SK-N-MC (cell line): ENCODE measurements around the gene TTLL12.

ENCODE experiments used
- DNase-seq: peaks from one replicate; pipeline ENCODE4 v3.0.0-alpha.2; 2011; ENCODE audit warnings: low read depth, low spot score
- H3K27ac ChIP-seq: fragments of 200-600 bp; sonication (generic); 2 replicates; pipeline ENCODE4 v1.5.1; 2016; ENCODE audit warnings: mixed run types
- H3K36me3 ChIP-seq: fragments of 200-600 bp; sonication (generic); 2 replicates; pipeline ENCODE4 v1.6.1; 2017; ENCODE audit warnings: antibody characterized with exemption, low read length, mixed read lengths; ENCODE audit not compliant: insufficient read depth
- H3K4me3 ChIP-seq: fragments of 200-600 bp; sonication (generic); 2 replicates; pipeline ENCODE4 v1.5.1; 2016
- H3K9ac ChIP-seq: fragments of 200-600 bp; sonication (generic); 2 replicates; pipeline ENCODE4 v1.8.0; 2017; ENCODE audit warnings: mixed run types, mixed read lengths; ENCODE audit not compliant: insufficient read length
- H3K9me3 ChIP-seq: fragments of 200-600 bp; sonication (generic); 2 replicates; pipeline ENCODE4 v1.6.1; 2017; ENCODE audit warnings: low read depth, mild to moderate bottlenecking, antibody characterized with exemption, low read length, moderate library complexity, mixed read lengths
- EZH2 ChIP-seq: fragments of 200-600 bp; sonication (generic); IDR thresholded peaks from one replicate; pipeline ENCODE4 v1.6.1; 2017; ENCODE audit warnings: antibody characterized with exemption
- FOXP2 ChIP-seq: optimal IDR thresholded peaks from 2 replicates; pipeline ENCODE3; 2011; ENCODE audit warnings: mild to moderate bottlenecking, moderate library complexity; ENCODE audit not compliant: insufficient read depth; ENCODE audit errors: extremely low read length, control extremely low read depth
- POLR2AphosphoS5 ChIP-seq: IDR thresholded peaks from 2 replicates; pipeline ENCODE4 v1.6.1; 2012; ENCODE audit warnings: mild to moderate bottlenecking, low read depth, low read length, borderline replicate concordance

TTLL12 gene

DNA sequence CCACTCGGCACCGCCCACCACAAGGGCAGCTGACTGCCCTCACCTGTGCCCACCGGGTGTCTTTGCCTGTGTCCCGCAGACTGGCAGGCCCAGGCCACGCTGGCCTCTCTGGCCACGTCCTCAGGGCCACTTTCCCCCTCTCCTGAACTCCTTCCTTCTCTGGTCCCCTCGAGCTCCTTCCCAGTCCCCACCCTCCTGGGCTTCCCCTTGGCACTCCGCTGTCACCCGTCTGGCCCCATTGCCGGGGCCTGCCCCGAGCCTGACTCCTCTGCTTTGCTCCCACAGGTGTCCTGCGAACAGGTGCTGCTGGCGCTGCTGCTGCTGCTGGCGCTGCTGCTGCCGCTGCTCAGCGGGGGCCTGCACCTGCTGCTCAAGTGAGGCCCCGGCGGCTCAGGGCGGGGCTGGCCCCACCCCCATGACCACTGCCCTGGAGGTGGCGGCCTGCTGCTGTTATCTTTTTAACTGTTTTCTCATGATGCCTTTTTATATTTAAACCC lies 58.0 kb downstream of the TTLL12 start:
- Histone ChIP-seq H3K9me3 (no peaks in the 10 kb centered on the region), H3K4me3 (no peak overlapping the region), H3K36me3 (peaks cover 10% of the 10 kb centered on the region; the same call in 1 of the 2 replicates), H3K27ac (no peak overlapping the region), H3K9ac (no peak overlapping the region)
- TF ChIP-seq POLR2AphosphoS5, result no peak
- no peak for DNase-seq

DNA sequence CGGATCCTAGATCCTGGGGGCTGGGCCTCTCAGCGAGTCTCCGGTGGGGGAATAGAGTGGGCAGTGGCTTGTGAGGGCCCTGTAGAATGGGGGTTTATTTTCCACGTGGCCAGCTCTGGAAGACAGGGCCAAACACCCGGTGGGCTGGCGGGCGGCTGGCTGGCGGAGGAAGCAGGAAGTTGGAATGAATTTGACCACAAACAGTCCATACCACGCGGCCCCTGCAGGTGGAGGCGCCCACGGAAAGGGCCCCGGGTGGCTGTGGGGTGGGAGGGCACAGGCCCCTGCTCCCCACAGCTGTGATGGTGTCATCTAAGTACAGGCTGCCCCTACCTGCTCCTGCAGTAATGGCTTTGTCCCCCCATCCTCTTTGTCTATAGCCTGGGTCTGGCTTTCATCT lies 58.8 kb downstream of the TTLL12 start:
- no peak overlapping the region for H3K27ac ChIP-seq
- DNase-seq, result no peak
- TF ChIP-seq FOXP2, result no peak
- no peak for TF ChIP-seq EZH2
- no peak for TF ChIP-seq POLR2AphosphoS5
- H3K4me3 ChIP-seq, result no peak overlapping the region
- H3K9ac ChIP-seq, result no peak overlapping the region
- H3K36me3 ChIP-seq, result peaks cover 8% of the 10 kb centered on the region; the same call in 1 of the 2 replicates
- H3K9me3 ChIP-seq, result no peaks in the 10 kb centered on the region

DNA sequence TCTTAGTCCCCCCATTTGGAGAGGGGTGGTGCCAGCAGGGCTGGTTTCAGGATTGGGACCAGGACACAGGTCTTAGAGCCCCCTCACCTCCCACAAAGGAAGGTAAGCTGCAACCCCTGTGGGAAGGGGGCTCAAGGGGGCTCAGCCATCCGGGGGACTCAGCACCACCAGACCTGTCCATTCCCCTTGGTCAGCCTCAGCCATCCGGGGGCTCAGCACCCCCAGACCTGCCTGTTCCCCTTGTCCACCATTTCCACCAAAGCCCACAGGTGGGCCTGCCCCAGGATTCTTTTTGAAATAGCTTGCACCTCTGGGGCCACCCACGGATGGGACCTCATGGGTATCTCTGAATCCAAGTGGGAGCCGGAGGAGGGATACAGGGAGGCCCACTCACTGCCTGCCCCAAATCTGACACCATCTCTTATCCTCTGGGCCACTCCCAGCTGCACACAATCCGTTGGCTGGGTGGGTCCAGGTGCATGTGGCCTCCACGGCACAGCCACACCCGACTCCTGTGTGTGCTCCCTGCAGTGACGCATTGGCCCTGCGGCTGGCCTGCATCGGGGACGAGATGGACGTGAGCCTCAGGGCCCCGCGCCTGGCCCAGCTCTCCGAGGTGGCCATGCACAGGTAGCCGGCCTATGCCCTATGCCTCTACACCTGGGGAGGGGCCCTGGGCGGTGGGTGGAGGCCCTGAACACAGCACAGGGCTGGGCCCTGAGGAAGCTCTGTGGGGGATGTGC lies 59.6 kb downstream of the TTLL12 start:
- Histone ChIP-seq H3K36me3 (peaks cover 3% of the 10 kb centered on the region; the same call in 1 of the 2 replicates), H3K9ac (no peak overlapping the region), H3K27ac (no peak overlapping the region), H3K9me3 (no peaks in the 10 kb centered on the region), H3K4me3 (no peak overlapping the region)
- no peak for DNase-seq
- TF ChIP-seq EZH2 (no peak), POLR2AphosphoS5 (no peak)

DNA sequence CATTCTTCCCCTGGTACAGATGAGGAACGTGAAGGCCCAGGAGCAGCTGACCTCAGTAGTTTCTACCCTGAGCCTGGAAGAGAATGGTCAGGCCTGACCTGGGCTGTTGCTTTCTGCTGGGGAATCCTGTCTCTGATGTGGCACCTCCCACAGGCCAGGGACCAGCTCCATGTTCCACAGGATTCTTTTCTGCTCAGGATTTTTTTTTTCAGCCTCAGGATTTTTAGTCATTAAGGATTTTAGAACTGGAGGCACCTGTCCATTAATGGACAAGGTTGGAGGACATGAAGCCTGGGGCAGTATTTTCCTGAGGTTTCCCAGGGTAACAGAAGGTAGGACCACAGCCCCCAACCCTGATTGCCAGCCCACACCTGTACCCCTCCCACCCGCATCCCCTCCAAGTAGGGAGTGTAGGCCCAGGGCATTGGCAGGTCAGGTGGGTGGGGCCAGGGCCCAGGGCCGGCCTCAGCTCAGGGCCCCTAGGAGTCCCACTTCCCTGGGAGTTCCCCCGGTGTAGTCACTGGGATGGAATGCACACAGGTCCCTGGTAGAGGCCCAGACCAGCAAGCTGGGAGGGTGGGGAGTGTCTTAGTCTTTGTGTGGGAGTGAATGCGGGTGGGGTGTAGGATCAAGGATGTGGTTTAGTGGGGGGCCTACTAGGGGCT lies 60.3 kb downstream of the TTLL12 start:
- DNase-seq, result no peak
- no peaks in the 10 kb centered on the region for H3K9me3 ChIP-seq
- no peak overlapping the region for H3K27ac ChIP-seq
- H3K9ac ChIP-seq, result no peak overlapping the region
- no peaks in the 10 kb centered on the region; the same call in 1 of the 2 replicates for H3K36me3 ChIP-seq
- no peak overlapping the region for H3K4me3 ChIP-seq
- no peak for TF ChIP-seq FOXP2
- no peak for TF ChIP-seq POLR2AphosphoS5
- no peak for TF ChIP-seq EZH2

DNA sequence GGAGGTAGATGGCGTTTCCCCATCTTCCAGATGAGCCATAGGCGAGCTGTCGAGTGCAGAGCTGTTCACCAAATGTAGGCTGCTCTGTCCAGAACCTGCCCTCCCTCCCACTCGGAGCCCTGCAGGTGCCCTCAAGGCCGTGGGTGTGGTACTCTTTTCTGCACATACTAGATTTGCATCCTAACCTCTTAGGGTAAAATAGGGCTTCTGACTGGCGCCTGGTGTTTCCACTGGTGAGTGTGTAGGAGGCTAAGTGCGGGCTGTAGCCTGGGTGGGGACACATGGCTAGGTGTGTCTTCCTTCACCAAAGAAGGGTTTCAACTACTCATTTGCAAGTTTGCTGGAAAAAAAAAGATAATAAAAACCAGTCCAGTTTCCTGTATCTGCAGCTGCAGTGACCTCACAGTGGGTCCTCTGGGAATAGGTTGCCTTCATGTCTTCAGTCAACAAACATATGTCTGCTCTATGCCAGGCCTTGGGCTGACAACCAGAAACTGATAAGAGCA lies 67.9 kb downstream of the TTLL12 start:
- TF ChIP-seq POLR2AphosphoS5 (no peak), EZH2 (no peak), FOXP2 (no peak)
- DNase-seq, result no peak
- H3K27ac ChIP-seq, result no peak overlapping the region
- no peak overlapping the region for H3K4me3 ChIP-seq
- no peaks in the 10 kb centered on the region for H3K9me3 ChIP-seq
- H3K36me3 ChIP-seq, result no peaks in the 10 kb centered on the region
- no peak overlapping the region for H3K9ac ChIP-seq

DNA sequence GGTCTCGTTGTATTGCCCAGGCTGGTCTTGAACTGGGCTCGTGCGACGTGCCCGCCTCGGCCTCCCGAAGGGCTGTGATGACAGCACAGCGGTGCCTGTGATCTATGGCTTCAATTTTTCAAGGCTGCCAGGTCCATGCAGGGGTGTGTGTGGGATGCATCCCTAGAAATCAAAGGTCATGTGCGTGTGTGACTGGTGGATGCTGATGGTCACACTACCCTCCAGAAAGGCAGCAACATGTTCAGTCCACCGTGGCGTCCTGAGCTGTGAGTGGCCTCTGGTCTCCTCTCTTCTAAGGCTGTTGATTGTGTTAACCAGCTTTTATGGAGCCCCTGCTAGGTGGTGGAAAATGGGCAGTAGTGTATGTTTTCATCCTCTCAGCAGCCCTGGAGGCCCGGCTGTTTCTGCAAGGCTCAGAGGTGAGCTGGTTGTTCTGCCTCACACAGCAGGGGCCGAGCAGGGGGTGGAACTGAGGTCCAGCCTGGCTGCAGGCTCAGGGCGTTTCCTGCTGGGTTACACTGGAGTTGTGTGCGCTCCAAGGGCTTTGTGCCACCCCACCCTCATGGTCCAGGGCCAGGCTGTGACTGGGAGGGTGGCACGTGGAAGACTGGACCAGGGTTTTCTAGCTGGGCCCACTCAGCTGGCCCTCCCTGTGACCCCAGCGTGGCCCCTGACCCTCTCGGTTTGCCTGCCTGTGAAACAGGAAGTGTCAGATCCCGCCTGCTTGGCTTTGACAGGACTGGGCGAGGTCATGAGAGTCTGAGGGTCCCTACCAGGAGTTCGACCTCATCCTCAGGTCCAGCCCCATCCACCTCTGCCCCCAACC lies 68.7 kb downstream of the TTLL12 start:
- no peak overlapping the region for H3K4me3 ChIP-seq
- no peak overlapping the region for H3K27ac ChIP-seq

DNA sequence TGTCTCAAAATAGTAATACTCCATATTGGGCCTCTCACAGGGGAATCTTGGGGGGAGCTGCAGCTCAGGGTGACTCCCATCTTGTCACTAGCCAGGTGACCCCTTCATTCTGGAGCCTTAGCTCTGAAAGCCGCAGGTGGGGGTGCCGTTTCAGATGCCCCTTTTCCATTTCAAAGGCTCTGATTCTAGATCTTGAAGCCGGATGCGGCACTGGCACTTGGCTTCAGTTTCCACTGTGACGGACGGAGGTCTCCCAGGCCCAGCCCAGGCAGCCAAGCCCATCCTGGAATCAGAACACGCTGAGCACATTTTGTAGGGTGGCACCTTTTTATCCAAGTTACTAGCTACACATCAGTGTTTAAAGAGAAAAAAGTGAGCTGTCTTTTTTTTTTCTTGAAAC lies 70.0 kb downstream of the TTLL12 start:
- no peaks in the 10 kb centered on the region for H3K9me3 ChIP-seq
- H3K36me3 ChIP-seq, result no peaks in the 10 kb centered on the region
- no peak overlapping the region for H3K27ac ChIP-seq
- DNase-seq, result no peak
- no peak for TF ChIP-seq FOXP2
- no peak for TF ChIP-seq EZH2
- TF ChIP-seq POLR2AphosphoS5, result no peak
- no peak overlapping the region for H3K4me3 ChIP-seq
- H3K9ac ChIP-seq, result no peak overlapping the region

More for the DNA sequence above, 68.7 kb downstream of the TTLL12 start:
- Histone ChIP-seq H3K9ac (no peak overlapping the region), H3K36me3 (no peaks in the 10 kb centered on the region), H3K9me3 (no peaks in the 10 kb centered on the region)
- no peak for TF ChIP-seq FOXP2
- no peak for TF ChIP-seq EZH2
- TF ChIP-seq POLR2AphosphoS5, result no peak
- DNase-seq, result no peak
